K562 (cell line): Measurements from ENCODE around the gene NF1. TPM values are rescaled to one million over a fixed set of nuclear protein-coding genes. Genes with fewer than 3 reads are reported as not detected.

Experiments used
- BCL6 ChIP-seq: fragments of 250-450 bp; sonication (Bioruptor Pico); IDR thresholded peaks from 2 replicates; pipeline ENCODE4 v1.4.0; 2020
- BRD4 ChIP-seq: fragments of 200-600 bp; sonication (generic); IDR thresholded peaks from 2 replicates; pipeline ENCODE4 v1.6.1; 2017; ENCODE audit warnings: inconsistent platforms
- C11orf30 ChIP-seq: fragments of 450-650 bp; IDR thresholded peaks from 2 replicates; pipeline ENCODE4 v1.6.1; 2016; ENCODE audit warnings: low read depth, mild to moderate bottlenecking
- ETV6 ChIP-seq, 3 experiments: fragments of 150-350 bp in 1 of 3; sonication (generic) in 1 of 3; formaldehyde crosslinking in 1 of 3; IDR thresholded peaks; 2 replicates each; pipeline versions ENCODE4 v1.6.1 to v1.8.0; 2014 to 2022; ENCODE audit warnings: borderline replicate concordance in 2 of 3, low read depth in 2 of 3, antibody characterized with exemption in 1 of 3, low read length in 1 of 3, mild to moderate bottlenecking in 1 of 3, missing genetic modification reagents in 1 of 3
- GABPB1 ChIP-seq: sonication (generic); formaldehyde crosslinking; IDR thresholded peaks from 2 replicates; pipeline ENCODE4 v1.8.0; 2022; ENCODE audit warnings: mild to moderate bottlenecking, missing genetic modification reagents
- ILF3 ChIP-seq: fragments of 450-650 bp; IDR thresholded peaks from 2 replicates; pipeline ENCODE4 v1.6.1; 2018; ENCODE audit warnings: antibody characterized with exemption, mild to moderate bottlenecking, moderate library complexity, borderline replicate concordance
- KDM1A ChIP-seq, 2 experiments: fragments of 450-650 bp; IDR thresholded peaks; 2 replicates each; pipeline ENCODE4 v1.6.1; 2016; ENCODE audit warnings: mild to moderate bottlenecking in 2 of 2
- MCM7 ChIP-seq, 2 experiments: fragments of 450-650 bp; IDR thresholded peaks; 2 replicates each; pipeline ENCODE4 v1.6.1; 2016 to 2018
- RBBP5 ChIP-seq: fragments of 200-600 bp; sonication (generic); IDR thresholded peaks from 2 replicates; pipeline ENCODE4 v1.6.1; 2012; ENCODE audit warnings: borderline replicate concordance, mild to moderate bottlenecking, low read length, control low read depth, inconsistent platforms; ENCODE audit not compliant: insufficient read depth, poor library complexity, severe bottlenecking
- SAFB2 ChIP-seq: fragments of 200-400 bp; formaldehyde crosslinking; IDR thresholded peaks from 2 replicates; pipeline ENCODE4 v1.6.1; 2018; ENCODE audit warnings: borderline replicate concordance, low read length, low read depth, moderate library complexity; ENCODE audit not compliant: severe bottlenecking
- ZBTB1 ChIP-seq: sonication (generic); formaldehyde crosslinking; IDR thresholded peaks from 2 replicates; pipeline ENCODE4 v1.8.1; 2023; ENCODE audit warnings: missing genetic modification reagents, low read depth, mild to moderate bottlenecking, borderline replicate concordance
- ZKSCAN8 ChIP-seq: fragments of 200-800 bp; sonication (Bioruptor generic); IDR thresholded peaks from 2 replicates; pipeline ENCODE4 v1.6.1; 2016; ENCODE audit warnings: missing genetic modification characterization, missing compliant biosample characterization
- polyA plus RNA-seq, 8 experiments: library from polyadenylated mRNA; depleted of rRNA in 4 of 8; stranded (reverse) in 5 of 8; unstranded in 3 of 8; fragments of >200 nt; fragmentation: Nextera tagmentation in 2 of 8; fragmentation: Illumina TruSeq in 1 of 8; extraction: Ambion mirVana in 2 of 8; extraction: Trizol in 1 of 8; gene quantifications; 2 replicates each; pipeline versions ENCODE4 v1.2.1 to v1.2.3, GENCODE V29; 2011 to 2014; ENCODE audit warnings: inconsistent platforms in 1 of 8, missing spikeins in 1 of 8
- total RNA-seq, 7 experiments: library from RNA; depleted of rRNA in 6 of 7; stranded (reverse); fragments of >200 nt in 6 of 7; fragmentation: Illumina TruSeq in 2 of 7; extraction: Trizol in 2 of 7; gene quantifications; 2 replicates each; pipeline versions ENCODE4 v1.2.1 to v1.2.3, GENCODE V29; 2011 to 2021; ENCODE audit warnings: low replicate concordance in 1 of 7
- TF ChIP-seq, protein P1 (sequence below): fragments of 450-650 bp; IDR thresholded peaks from one replicate; pipeline ENCODE4 v1.6.1; 2018; ENCODE audit warnings: mild to moderate bottlenecking, moderate library complexity; ENCODE audit not compliant: partially characterized antibody
- TF ChIP-seq, protein P2 (sequence below): fragments of 450-650 bp; IDR thresholded peaks from 2 replicates; pipeline ENCODE4 v1.6.1; 2016; ENCODE audit warnings: mild to moderate bottlenecking, moderate library complexity

The NF1 gene
- total and polyA plus RNA-seq, 9 of the 15 experiments (the other 6 are each of a cell fraction or from before 2014, with no cell fraction given): 3.4 to 41.9 (median 24.3) TPM

DNA sequence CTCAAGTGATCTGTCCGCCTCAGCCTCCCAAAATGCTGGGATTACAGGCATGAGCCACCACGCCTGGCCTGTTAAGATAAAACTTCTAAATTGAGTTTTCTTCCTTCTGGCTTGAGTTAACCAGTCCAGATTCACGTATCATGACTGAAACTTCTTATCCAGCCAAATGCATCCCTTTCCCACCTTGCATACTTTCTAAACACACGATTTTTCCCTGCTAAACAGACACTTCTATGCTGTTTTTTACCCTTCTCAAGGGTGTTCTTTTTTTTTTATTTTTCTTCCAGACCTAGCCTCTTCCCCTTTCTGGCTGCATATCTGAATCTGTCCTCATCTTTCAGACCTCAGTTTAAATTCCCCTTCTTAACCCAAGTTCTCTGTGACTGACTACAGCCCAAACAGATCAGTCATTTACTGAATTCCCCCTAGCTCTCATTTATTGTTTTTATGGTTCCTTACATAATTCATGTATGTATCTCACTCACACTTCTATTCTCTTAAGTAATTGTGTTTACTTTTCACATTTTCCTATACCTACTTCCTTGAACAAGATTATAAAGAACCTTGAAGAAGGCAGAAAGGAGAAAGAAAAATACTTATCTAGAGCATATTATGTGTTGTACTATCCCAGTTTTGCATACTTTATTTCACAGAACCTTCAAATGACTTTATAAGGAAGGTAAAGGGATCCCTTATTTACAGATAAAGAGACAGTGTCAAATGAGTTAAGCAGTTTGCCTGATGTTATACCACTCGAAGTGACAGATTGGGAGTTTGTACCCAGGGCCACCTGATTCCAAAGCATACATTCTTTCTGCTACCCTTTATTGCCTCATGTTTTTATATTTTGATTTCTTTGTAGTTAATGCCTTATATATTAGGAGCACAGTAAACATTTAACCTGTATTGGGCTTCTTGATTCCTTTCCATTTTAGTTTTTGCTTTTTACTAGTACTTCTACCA, 213.9 kb downstream of the NF1 start (continued):
- TF ChIP-seq RBBP5 (no peak), MCM7 (IDR thresholded peaks at IDR 0.05) (no peak), ILF3 (no peak), ETV6 (IDR thresholded peaks at IDR 0.05; ENCODE audit: borderline replicate concordance in 1 of 2, low read depth in 2 of 2, low read length in 1 of 2) (no peak), ETV6 (CRISPR knock-in tag; IDR thresholded peaks at IDR 0.05; ENCODE audit: borderline replicate concordance) (no peak), SAFB2 (no peak), GABPB1 (CRISPR knock-in tag) (no peak), BCL6 (CRISPR knock-in tag) (no peak), ZBTB1 (CRISPR knock-in tag) (no peak), C11orf30 (no peak), KDM1A (IDR thresholded peaks at IDR 0.05) (peak; percentile 75 to 85; a peak in 3 of 4 replicates), BRD4 (no peak), ZKSCAN8 (CRISPR knock-in tag) (no peak)
- TF ChIP-seq, protein P1, sequence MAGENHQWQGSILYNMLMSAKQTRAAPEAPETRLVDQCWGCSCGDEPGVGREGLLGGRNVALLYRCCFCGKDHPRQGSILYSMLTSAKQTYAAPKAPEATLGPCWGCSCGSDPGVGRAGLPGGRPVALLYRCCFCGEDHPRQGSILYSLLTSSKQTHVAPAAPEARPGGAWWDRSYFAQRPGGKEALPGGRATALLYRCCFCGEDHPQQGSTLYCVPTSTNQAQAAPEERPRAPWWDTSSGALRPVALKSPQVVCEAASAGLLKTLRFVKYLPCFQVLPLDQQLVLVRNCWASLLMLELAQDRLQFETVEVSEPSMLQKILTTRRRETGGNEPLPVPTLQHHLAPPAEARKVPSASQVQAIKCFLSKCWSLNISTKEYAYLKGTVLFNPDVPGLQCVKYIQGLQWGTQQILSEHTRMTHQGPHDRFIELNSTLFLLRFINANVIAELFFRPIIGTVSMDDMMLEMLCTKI: no peak
- TF ChIP-seq, protein P2, sequence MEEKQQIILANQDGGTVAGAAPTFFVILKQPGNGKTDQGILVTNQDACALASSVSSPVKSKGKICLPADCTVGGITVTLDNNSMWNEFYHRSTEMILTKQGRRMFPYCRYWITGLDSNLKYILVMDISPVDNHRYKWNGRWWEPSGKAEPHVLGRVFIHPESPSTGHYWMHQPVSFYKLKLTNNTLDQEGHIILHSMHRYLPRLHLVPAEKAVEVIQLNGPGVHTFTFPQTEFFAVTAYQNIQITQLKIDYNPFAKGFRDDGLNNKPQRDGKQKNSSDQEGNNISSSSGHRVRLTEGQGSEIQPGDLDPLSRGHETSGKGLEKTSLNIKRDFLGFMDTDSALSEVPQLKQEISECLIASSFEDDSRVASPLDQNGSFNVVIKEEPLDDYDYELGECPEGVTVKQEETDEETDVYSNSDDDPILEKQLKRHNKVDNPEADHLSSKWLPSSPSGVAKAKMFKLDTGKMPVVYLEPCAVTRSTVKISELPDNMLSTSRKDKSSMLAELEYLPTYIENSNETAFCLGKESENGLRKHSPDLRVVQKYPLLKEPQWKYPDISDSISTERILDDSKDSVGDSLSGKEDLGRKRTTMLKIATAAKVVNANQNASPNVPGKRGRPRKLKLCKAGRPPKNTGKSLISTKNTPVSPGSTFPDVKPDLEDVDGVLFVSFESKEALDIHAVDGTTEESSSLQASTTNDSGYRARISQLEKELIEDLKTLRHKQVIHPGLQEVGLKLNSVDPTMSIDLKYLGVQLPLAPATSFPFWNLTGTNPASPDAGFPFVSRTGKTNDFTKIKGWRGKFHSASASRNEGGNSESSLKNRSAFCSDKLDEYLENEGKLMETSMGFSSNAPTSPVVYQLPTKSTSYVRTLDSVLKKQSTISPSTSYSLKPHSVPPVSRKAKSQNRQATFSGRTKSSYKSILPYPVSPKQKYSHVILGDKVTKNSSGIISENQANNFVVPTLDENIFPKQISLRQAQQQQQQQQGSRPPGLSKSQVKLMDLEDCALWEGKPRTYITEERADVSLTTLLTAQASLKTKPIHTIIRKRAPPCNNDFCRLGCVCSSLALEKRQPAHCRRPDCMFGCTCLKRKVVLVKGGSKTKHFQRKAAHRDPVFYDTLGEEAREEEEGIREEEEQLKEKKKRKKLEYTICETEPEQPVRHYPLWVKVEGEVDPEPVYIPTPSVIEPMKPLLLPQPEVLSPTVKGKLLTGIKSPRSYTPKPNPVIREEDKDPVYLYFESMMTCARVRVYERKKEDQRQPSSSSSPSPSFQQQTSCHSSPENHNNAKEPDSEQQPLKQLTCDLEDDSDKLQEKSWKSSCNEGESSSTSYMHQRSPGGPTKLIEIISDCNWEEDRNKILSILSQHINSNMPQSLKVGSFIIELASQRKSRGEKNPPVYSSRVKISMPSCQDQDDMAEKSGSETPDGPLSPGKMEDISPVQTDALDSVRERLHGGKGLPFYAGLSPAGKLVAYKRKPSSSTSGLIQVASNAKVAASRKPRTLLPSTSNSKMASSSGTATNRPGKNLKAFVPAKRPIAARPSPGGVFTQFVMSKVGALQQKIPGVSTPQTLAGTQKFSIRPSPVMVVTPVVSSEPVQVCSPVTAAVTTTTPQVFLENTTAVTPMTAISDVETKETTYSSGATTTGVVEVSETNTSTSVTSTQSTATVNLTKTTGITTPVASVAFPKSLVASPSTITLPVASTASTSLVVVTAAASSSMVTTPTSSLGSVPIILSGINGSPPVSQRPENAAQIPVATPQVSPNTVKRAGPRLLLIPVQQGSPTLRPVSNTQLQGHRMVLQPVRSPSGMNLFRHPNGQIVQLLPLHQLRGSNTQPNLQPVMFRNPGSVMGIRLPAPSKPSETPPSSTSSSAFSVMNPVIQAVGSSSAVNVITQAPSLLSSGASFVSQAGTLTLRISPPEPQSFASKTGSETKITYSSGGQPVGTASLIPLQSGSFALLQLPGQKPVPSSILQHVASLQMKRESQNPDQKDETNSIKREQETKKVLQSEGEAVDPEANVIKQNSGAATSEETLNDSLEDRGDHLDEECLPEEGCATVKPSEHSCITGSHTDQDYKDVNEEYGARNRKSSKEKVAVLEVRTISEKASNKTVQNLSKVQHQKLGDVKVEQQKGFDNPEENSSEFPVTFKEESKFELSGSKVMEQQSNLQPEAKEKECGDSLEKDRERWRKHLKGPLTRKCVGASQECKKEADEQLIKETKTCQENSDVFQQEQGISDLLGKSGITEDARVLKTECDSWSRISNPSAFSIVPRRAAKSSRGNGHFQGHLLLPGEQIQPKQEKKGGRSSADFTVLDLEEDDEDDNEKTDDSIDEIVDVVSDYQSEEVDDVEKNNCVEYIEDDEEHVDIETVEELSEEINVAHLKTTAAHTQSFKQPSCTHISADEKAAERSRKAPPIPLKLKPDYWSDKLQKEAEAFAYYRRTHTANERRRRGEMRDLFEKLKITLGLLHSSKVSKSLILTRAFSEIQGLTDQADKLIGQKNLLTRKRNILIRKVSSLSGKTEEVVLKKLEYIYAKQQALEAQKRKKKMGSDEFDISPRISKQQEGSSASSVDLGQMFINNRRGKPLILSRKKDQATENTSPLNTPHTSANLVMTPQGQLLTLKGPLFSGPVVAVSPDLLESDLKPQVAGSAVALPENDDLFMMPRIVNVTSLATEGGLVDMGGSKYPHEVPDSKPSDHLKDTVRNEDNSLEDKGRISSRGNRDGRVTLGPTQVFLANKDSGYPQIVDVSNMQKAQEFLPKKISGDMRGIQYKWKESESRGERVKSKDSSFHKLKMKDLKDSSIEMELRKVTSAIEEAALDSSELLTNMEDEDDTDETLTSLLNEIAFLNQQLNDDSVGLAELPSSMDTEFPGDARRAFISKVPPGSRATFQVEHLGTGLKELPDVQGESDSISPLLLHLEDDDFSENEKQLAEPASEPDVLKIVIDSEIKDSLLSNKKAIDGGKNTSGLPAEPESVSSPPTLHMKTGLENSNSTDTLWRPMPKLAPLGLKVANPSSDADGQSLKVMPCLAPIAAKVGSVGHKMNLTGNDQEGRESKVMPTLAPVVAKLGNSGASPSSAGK: no peak
